Fibroblast of skin of back (primary cell): ENCODE measurements around the gene FAM163A.
"Not testable (repeated sequence)": the region's sequence is repeated elsewhere in the genome, so short reads cannot be mapped to it uniquely, and the experiment has no call there.

Experiments
- DNase-seq: peaks from one replicate; pipeline ENCODE4 v3.0.0-alpha.2; 2013

FAM163A gene

GRCh38 chr1:179817056-179817455, 74.0 kb downstream of the FAM163A start:
- DNase-seq, result no peak

GRCh38 chr1:179817789-179818188, 74.7 kb downstream of the FAM163A start:
- DNase-seq, result peak; percentile 49

GRCh38 chr1:179818260-179818659, 75.2 kb downstream of the FAM163A start:
- DNase-seq, result no peak

- no peak for DNase-seq
Measured at GRCh38 chr1:179818743-179819173, 75.7 kb downstream of the FAM163A start.

- no peak for DNase-seq
Measured at GRCh38 chr1:179820226-179820970, 77.3 kb downstream of the FAM163A start.

- DNase-seq, result no peak
Measured at GRCh38 chr1:179821524-179821923, 78.4 kb downstream of the FAM163A start.

GRCh38 chr1:179822065-179822464, 79.0 kb downstream of the FAM163A start:
- no peak for DNase-seq

GRCh38 chr1:179823693-179824092, 80.6 kb downstream of the FAM163A start:
- DNase-seq, result no peak

GRCh38 chr1:179824265-179824664, 81.2 kb downstream of the FAM163A start:
- no peak for DNase-seq

GRCh38 chr1:179825206-179825605, 82.1 kb downstream of the FAM163A start:
- no peak for DNase-seq

GRCh38 chr1:179825798-179826460, 82.8 kb downstream of the FAM163A start:
- no peak for DNase-seq

GRCh38 chr1:179826626-179827280, 83.7 kb downstream of the FAM163A start:
- DNase-seq, result no peak

- no peak for DNase-seq
Measured at GRCh38 chr1:179828554-179829110, 85.5 kb downstream of the FAM163A start.

GRCh38 chr1:179831225-179831624, 88.1 kb downstream of the FAM163A start:
- DNase-seq, result no peak

- no peak for DNase-seq
Measured at GRCh38 chr1:179831852-179832699, 89.0 kb downstream of the FAM163A start.

- not testable (repeated sequence) for DNase-seq
Measured at GRCh38 chr1:179836686-179837445, 93.8 kb downstream of the FAM163A start.

GRCh38 chr1:179840107-179840506, 97.0 kb downstream of the FAM163A start:
- DNase-seq, result no peak

GRCh38 chr1:179848233-179848632, 105.1 kb downstream of the FAM163A start:
- no peak for DNase-seq

- DNase-seq, result no peak
Measured at GRCh38 chr1:179853102-179853501, 110.0 kb downstream of the FAM163A start.

- DNase-seq, result not testable (repeated sequence)
Measured at GRCh38 chr1:179855831-179856230, 112.7 kb downstream of the FAM163A start.

GRCh38 chr1:179856296-179856695, 113.2 kb downstream of the FAM163A start:
- DNase-seq, result no peak

GRCh38 chr1:179857009-179857408, 113.9 kb downstream of the FAM163A start:
- no peak for DNase-seq
